NCI-H82 treated with DMSO at 0.1 percent for 48 hours (cell line): ENCODE measurements around the gene TLR5.
"Not testable (repeated sequence)": the region's sequence is repeated elsewhere in the genome, so short reads cannot be mapped to it uniquely, and the experiment has no call there.

Source experiments
- DNase-seq: peaks from one replicate; lab custom pipeline; 2025; ENCODE audit not compliant: unreplicated experiment; lab: John Stamatoyannopoulos, UW

TLR5 gene

GRCh38 chr1:223142795-223143536 lies at the start of gene TLR5:
TSS of gene TLR5 (minus strand) at chr1:223143248. CDS start at chr1:223113031, 30,217 bp downstream.
- peak; percentile 81 for DNase-seq

- DNase-seq: no peak
Observed at GRCh38 chr1:223189903-223190724, 47.1 kb upstream of the TLR5 start.

GRCh38 chr1:223189525-223189902 lies 46.5 kb upstream of the TLR5 start:
- no peak for DNase-seq

- DNase-seq: no peak
Observed at GRCh38 chr1:223188618-223189356, 45.7 kb upstream of the TLR5 start.

GRCh38 chr1:223186800-223187199 lies 43.8 kb upstream of the TLR5 start:
- DNase-seq: no peak

GRCh38 chr1:223183268-223183862 lies 40.3 kb upstream of the TLR5 start:
- DNase-seq: no peak

GRCh38 chr1:223180731-223181321 lies 37.8 kb upstream of the TLR5 start:
- DNase-seq: no peak

- DNase-seq: no peak
Observed at GRCh38 chr1:223179786-223180185, 36.7 kb upstream of the TLR5 start.

GRCh38 chr1:223179280-223179679 lies 36.2 kb upstream of the TLR5 start:
- DNase-seq: no peak

GRCh38 chr1:223177681-223178080 lies 34.6 kb upstream of the TLR5 start:
- no peak for DNase-seq

GRCh38 chr1:223176437-223176836 lies 33.4 kb upstream of the TLR5 start:
- no peak for DNase-seq

GRCh38 chr1:223175633-223176032 lies 32.6 kb upstream of the TLR5 start:
- no peak for DNase-seq

- DNase-seq: peak; percentile 37
Observed at GRCh38 chr1:223175032-223175431, 32.0 kb upstream of the TLR5 start.

- DNase-seq: not testable (repeated sequence)
Observed at GRCh38 chr1:223169458-223169857, 26.4 kb upstream of the TLR5 start.

GRCh38 chr1:223161321-223161720 lies 18.3 kb upstream of the TLR5 start:
- no peak for DNase-seq

GRCh38 chr1:223156343-223156742 lies 13.3 kb upstream of the TLR5 start:
- no peak for DNase-seq

GRCh38 chr1:223155153-223155552 lies 12.1 kb upstream of the TLR5 start:
- DNase-seq: no peak

GRCh38 chr1:223153177-223154119 lies 10.4 kb upstream of the TLR5 start:
- no peak for DNase-seq

GRCh38 chr1:223152399-223152798 lies 9.4 kb upstream of the TLR5 start:
- DNase-seq: no peak

- DNase-seq: no peak
Observed at GRCh38 chr1:223150443-223150842, 7.4 kb upstream of the TLR5 start.
